OCI-LY7 (cell line): ENCODE results near the gene VASP.

ENCODE experiments used
- CTCF ChIP-seq: fragments of 200-600 bp; sonication (generic); conservative IDR thresholded peaks from 2 replicates; pipeline ENCODE4 v1.5.1; 2014; ENCODE audit warnings: mild to moderate bottlenecking, antibody characterized with exemption, low read length, moderate library complexity, mixed read lengths
- EZH2phosphoT487 ChIP-seq: fragments of 200-600 bp; sonication (generic); IDR thresholded peaks from 2 replicates; pipeline ENCODE4 v1.6.1; 2018; ENCODE audit warnings: low read depth, borderline replicate concordance, mild to moderate bottlenecking, mixed run types, antibody characterized with exemption, low read length, moderate library complexity, mixed read lengths

- no peak for TF ChIP-seq CTCF
- no peak for TF ChIP-seq EZH2phosphoT487
Measured at GRCh38 chr19:45571457-45572220, 64.4 kb downstream of the VASP start.
